Mesenchymal stem cell (in vitro differentiated cells and primary cell): ENCODE data around the gene NGEF.
"Not testable (repeated sequence)": the region's sequence is repeated elsewhere in the genome, so short reads cannot be mapped to it uniquely, and the experiment has no call there.

ENCODE experiments used
- DNase-seq: peaks from one replicate; pipeline ENCODE4 v3.0.0-alpha.2; 2013
- H2AFZ ChIP-seq: one replicate; pipeline ENCODE4 v1.6.1; 2013; ENCODE audit warnings: low read depth, mild to moderate bottlenecking, control low read depth, inconsistent platforms, low read length, moderate library complexity
- H2AK5ac ChIP-seq: 2 replicates; pipeline ENCODE4 v1.6.1; 2013; ENCODE audit warnings: low read length, moderate library complexity, mild to moderate bottlenecking, inconsistent platforms; ENCODE audit not compliant: severe bottlenecking
- H2BK120ac ChIP-seq: one replicate; pipeline ENCODE4 v1.6.1; 2013; ENCODE audit warnings: low read depth, mild to moderate bottlenecking, inconsistent platforms, low read length, moderate library complexity
- H2BK12ac ChIP-seq, 2 experiments: one replicate each; pipeline ENCODE4 v1.6.1; 2013; ENCODE audit warnings: inconsistent platforms in 2 of 2, low read length in 2 of 2, mild to moderate bottlenecking in 2 of 2, moderate library complexity in 2 of 2, control low read depth in 1 of 2
- H2BK15ac ChIP-seq: one replicate; pipeline ENCODE4 v1.6.1; 2013; ENCODE audit warnings: mild to moderate bottlenecking, low read depth, inconsistent platforms; ENCODE audit not compliant: poor library complexity, severe bottlenecking
- H2BK5ac ChIP-seq: 2 replicates; pipeline ENCODE4 v1.6.1; 2013; ENCODE audit warnings: low read depth, mild to moderate bottlenecking, low read length, control low read depth, inconsistent platforms; ENCODE audit not compliant: poor library complexity, severe bottlenecking
- H3K14ac ChIP-seq, 2 experiments: one replicate each; pipeline ENCODE4 v1.6.1; 2013; ENCODE audit warnings: inconsistent platforms in 2 of 2, low read length in 2 of 2, control low read depth in 1 of 2, mild to moderate bottlenecking in 1 of 2, moderate library complexity in 1 of 2
- H3K18ac ChIP-seq, 2 experiments: one replicate each; pipeline ENCODE4 v1.6.1; 2013; ENCODE audit warnings: inconsistent platforms in 2 of 2, low read length in 2 of 2, control low read depth in 1 of 2, low read depth in 1 of 2, mild to moderate bottlenecking in 1 of 2
- H3K23ac ChIP-seq, 2 experiments: one replicate each; pipeline ENCODE4 v1.6.1; 2013; ENCODE audit warnings: inconsistent platforms in 2 of 2, low read length in 2 of 2, mild to moderate bottlenecking in 2 of 2, moderate library complexity in 2 of 2, control low read depth in 1 of 2
- H3K27ac ChIP-seq: 2 replicates; pipeline ENCODE4 v1.5.1; 2013; ENCODE audit warnings: mild to moderate bottlenecking, moderate library complexity, low read length, control low read depth, inconsistent platforms; ENCODE audit not compliant: poor library complexity, severe bottlenecking
- H3K27me3 ChIP-seq, 2 experiments: 2 replicates each; pipeline versions ENCODE4 v1.6.1 to v1.7.0; 2013; ENCODE audit warnings: low read length in 2 of 2, mild to moderate bottlenecking in 2 of 2, moderate library complexity in 2 of 2, control low read depth in 1 of 2, inconsistent platforms in 1 of 2; ENCODE audit not compliant: control insufficient read depth in 1 of 2, insufficient read depth in 1 of 2
- H3K36me3 ChIP-seq, 2 experiments: 2 replicates each; pipeline versions ENCODE4 v1.6.1 to v1.7.0; 2013; ENCODE audit warnings: low read length in 2 of 2, control low read depth in 1 of 2, inconsistent platforms in 1 of 2, low read depth in 1 of 2, mild to moderate bottlenecking in 1 of 2; ENCODE audit not compliant: insufficient read depth in 2 of 2, control insufficient read depth in 1 of 2
- H3K4ac ChIP-seq, 2 experiments: one replicate each; pipeline ENCODE4 v1.6.1; 2013; ENCODE audit warnings: inconsistent platforms in 2 of 2, low read length in 2 of 2, mild to moderate bottlenecking in 2 of 2, moderate library complexity in 2 of 2, control low read depth in 1 of 2, low read depth in 1 of 2
- H3K4me1 ChIP-seq: 2 replicates; pipeline ENCODE4 v1.6.1; 2013; ENCODE audit warnings: low read depth, low read length, control low read depth; ENCODE audit not compliant: control insufficient read depth, insufficient read depth
- H3K4me2 ChIP-seq: 2 replicates; pipeline ENCODE4 v1.6.1; 2013; ENCODE audit warnings: low read length, mild to moderate bottlenecking, inconsistent platforms; ENCODE audit not compliant: poor library complexity, severe bottlenecking
- H3K4me3 ChIP-seq, 2 experiments: 2 replicates each; pipeline versions ENCODE4 v1.5.1 to v1.7.0; 2013; ENCODE audit warnings: low read length in 2 of 2, mild to moderate bottlenecking in 2 of 2, control low read depth in 1 of 2, low read depth in 1 of 2; ENCODE audit not compliant: insufficient read depth in 1 of 2
- H3K79me1 ChIP-seq: replicated peaks from 2 replicates; pipeline ENCODE4 v1.6.1; 2013; ENCODE audit warnings: mild to moderate bottlenecking, control low read depth, low read length, inconsistent platforms; ENCODE audit not compliant: poor library complexity, severe bottlenecking
- H3K9ac ChIP-seq: 2 replicates; pipeline ENCODE4 v1.7.0; 2013; ENCODE audit warnings: mild to moderate bottlenecking, low read length, moderate library complexity
- H3K9me3 ChIP-seq: 2 replicates; pipeline ENCODE4 v1.7.0; 2013; ENCODE audit warnings: mild to moderate bottlenecking, low read length; ENCODE audit not compliant: control insufficient read depth
- H4K8ac ChIP-seq: one replicate; pipeline ENCODE4 v1.6.1; 2013; ENCODE audit warnings: inconsistent platforms, mild to moderate bottlenecking, low read length, moderate library complexity
- H4K91ac ChIP-seq: one replicate; pipeline ENCODE4 v1.6.1; 2013; ENCODE audit warnings: mild to moderate bottlenecking, low read length, inconsistent platforms
- WGBS: methylation state at CpG from one replicate; pipeline ENCODE4 v1.1.7; 2013; ENCODE audit warnings: mixed read lengths; 5-methylcytosine and 5-hydroxymethylcytosine counted together

The NGEF gene

DNA sequence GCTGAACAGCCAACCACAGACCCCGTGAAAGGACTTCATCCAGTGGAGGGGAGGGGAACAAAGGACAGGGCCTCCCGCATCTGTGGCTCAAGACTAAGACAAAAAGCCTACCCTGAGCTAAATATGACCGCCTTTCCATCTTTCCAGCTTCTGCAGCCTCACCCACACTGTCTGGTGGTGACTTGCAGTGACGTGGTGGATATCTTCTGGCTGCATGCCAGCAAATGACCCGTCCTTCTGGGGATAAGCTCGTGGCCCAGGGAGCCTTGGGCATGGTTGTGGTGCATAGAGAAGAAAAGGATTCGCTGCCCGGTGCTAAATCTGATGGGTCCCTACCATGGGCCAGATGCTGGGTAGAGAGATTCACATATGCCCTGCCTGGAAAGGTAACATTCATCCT is 8.7 kb upstream of the NGEF start:
- H3K4me1 ChIP-seq: no peaks in the 10 kb centered on the region
- no peak overlapping the region for H2BK15ac ChIP-seq
- 81% methylated on average over 8 of the region's 8 CpGs for WGBS
- H3K9me3 ChIP-seq: peaks cover 4% of the 10 kb centered on the region
- no peak for DNase-seq
- H3K18ac ChIP-seq: no peak overlapping the region
- H3K14ac ChIP-seq: no peak overlapping the region
- no peak overlapping the region for H2BK120ac ChIP-seq
- no peak overlapping the region for H2AFZ ChIP-seq
- no peak overlapping the region for H3K4me2 ChIP-seq
- H3K27ac ChIP-seq: no peak overlapping the region
- H2AK5ac ChIP-seq: no peak overlapping the region
- H3K79me1 ChIP-seq: no peaks in the 10 kb centered on the region
- H3K4me3 ChIP-seq: no peak overlapping the region
- H3K4ac ChIP-seq: no peak overlapping the region
- H3K23ac ChIP-seq: no peak overlapping the region
- no peak overlapping the region for H4K8ac ChIP-seq
- H3K27me3 ChIP-seq: no peaks in the 10 kb centered on the region
- no peak overlapping the region for H2BK12ac ChIP-seq
- H2BK5ac ChIP-seq: no peak overlapping the region
- no peak overlapping the region for H4K91ac ChIP-seq
- H3K36me3 ChIP-seq: no peaks in the 10 kb centered on the region
- H3K9ac ChIP-seq: no peak overlapping the region

DNA sequence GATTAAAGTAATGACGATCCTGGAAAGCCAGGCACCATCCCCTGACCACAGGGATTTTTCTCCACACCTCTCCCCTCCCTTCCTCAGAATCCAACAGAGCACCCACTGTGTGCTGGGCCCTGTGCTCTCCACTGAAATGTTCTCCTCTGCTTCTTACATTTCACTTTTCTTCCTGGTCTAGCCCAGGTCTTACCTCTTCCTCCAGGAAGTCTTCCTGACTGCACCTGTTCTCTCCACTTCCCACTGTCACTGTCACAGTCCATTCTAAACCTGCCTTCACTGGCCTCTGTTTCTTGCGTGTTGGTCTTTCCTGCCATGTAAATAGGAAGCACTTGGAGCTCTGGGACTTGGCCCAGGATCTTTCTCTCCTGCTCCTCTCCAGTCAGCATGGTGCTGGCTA is 7.4 kb upstream of the NGEF start:
- Histone ChIP-seq H3K23ac (no peak overlapping the region), H3K27ac (no peak overlapping the region), H3K4ac (no peak overlapping the region), H3K4me3 (no peak overlapping the region), H2AK5ac (no peak overlapping the region), H3K36me3 (no peaks in the 10 kb centered on the region), H3K18ac (no peak overlapping the region), H3K4me2 (no peak overlapping the region), H4K91ac (no peak overlapping the region), H3K9ac (no peak overlapping the region), H2BK12ac (no peak overlapping the region), H2BK120ac (no peak overlapping the region), H2BK15ac (no peak overlapping the region), H3K27me3 (no peaks in the 10 kb centered on the region), H4K8ac (no peak overlapping the region), H3K79me1 (no peaks in the 10 kb centered on the region), H3K14ac (no peak overlapping the region), H3K4me1 (no peaks in the 10 kb centered on the region), H2BK5ac (no peak overlapping the region), H3K9me3 (peaks cover 4% of the 10 kb centered on the region), H2AFZ (no peak overlapping the region)
- 92% methylated on average over 2 of the region's 2 CpGs for WGBS
- no peak for DNase-seq

DNA sequence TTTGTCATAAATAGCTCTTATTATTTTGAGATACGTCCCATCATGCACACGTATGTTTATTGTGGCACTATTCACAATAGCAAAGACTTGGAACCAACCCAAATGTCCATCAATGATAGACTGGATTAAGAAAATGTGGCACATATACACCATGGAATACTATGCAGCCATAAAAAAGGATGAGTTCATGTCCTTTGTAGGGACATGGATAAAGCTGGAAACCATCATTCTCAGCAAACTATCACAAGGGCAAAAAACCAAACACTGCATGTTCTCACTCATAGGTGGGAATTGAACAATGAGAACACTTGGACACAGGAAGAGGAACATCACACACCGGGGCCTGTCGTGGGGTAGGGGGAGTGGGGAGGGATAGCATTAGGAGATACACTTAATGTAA is 6.6 kb upstream of the NGEF start:
- not testable (repeated sequence) for DNase-seq, H2BK12ac ChIP-seq, H3K27ac ChIP-seq, H3K9me3 ChIP-seq, H3K23ac ChIP-seq, H3K36me3 ChIP-seq, H3K4me2 ChIP-seq, H3K4me1 ChIP-seq, H2BK120ac ChIP-seq, H3K9ac ChIP-seq, H3K14ac ChIP-seq, H2AFZ ChIP-seq, H2BK15ac ChIP-seq, H3K18ac ChIP-seq, H4K91ac ChIP-seq, H4K8ac ChIP-seq, H2AK5ac ChIP-seq, H2BK5ac ChIP-seq, H3K4me3 ChIP-seq, H3K79me1 ChIP-seq, H3K4ac ChIP-seq, H3K27me3 ChIP-seq
- WGBS: no CpG with 5 or more reads among the region's 4 CpGs

DNA sequence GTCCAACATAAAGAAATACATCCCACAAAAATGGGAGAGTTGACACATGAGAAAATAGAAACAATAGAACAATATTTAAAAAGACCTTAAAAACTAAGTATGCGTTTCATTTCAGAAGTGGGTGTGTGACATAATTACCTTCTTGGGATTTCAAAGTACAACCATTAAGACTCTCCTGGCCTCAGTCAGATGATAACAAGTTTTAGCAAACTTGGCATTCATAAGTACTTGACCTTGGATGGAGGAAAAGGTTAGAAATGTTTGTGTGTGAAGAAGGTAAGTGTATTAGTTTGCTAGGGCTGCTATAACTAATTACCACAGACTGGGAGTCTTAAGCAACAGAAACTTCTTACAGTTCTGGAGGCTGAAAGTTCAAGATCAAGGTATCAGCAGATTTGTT is 4.9 kb upstream of the NGEF start:
- Histone ChIP-seq H4K91ac (no peak overlapping the region), H3K36me3 (no peaks in the 10 kb centered on the region), H3K4me2 (no peak overlapping the region), H3K23ac (no peak overlapping the region), H3K79me1 (no peaks in the 10 kb centered on the region), H3K14ac (no peak overlapping the region), H3K4ac (no peak overlapping the region), H3K9me3 (peaks cover 4% of the 10 kb centered on the region), H2AK5ac (no peak overlapping the region), H3K27me3 (no peaks in the 10 kb centered on the region), H3K27ac (no peak overlapping the region), H3K18ac (no peak overlapping the region), H2BK15ac (no peak overlapping the region), H3K9ac (no peak overlapping the region), H4K8ac (no peak overlapping the region), H2BK5ac (no peak overlapping the region), H3K4me1 (no peaks in the 10 kb centered on the region), H2BK120ac (no peak overlapping the region), H2AFZ (no peak overlapping the region), H2BK12ac (no peak overlapping the region), H3K4me3 (no peak overlapping the region)
- DNase-seq: no peak
- 100% methylated on average over 1 of the region's 1 CpG for WGBS
